Keratinocyte (primary cell): Measurements from ENCODE around the gene CBLL1. TPM values are rescaled to one million over a fixed set of nuclear protein-coding genes. Genes with fewer than 3 reads are reported as not detected.

ENCODE experiments used
- DNase-seq: peaks from one replicate; pipeline ENCODE4 v3.0.0-alpha.2; 2011; ENCODE audit warnings: low read depth, missing footprints, low spot score
- FAIRE-seq: peaks from 2 replicates; lab custom pipeline; 2011; peaks lifted over from hg19 to GRCh38; lab: Jason Lieb, UNC
- H2AFZ ChIP-seq: 2 replicates; pipeline ENCODE4 v1.6.0; 2012; ENCODE audit warnings: low read length, control low read depth, inconsistent platforms; ENCODE audit not compliant: control insufficient read depth
- H3K27ac ChIP-seq: 2 replicates; pipeline ENCODE4 v1.5.1; 2011; ENCODE audit warnings: low read length; ENCODE audit not compliant: control insufficient read depth, insufficient read depth
- H3K27me3 ChIP-seq: 3 replicates; pipeline ENCODE4 v1.6.0; 2011; ENCODE audit warnings: low read length; ENCODE audit not compliant: control insufficient read depth, insufficient read depth; ENCODE audit errors: extremely low read depth
- H3K36me3 ChIP-seq, 2 experiments: 2 replicates in 1 of 2; 3 replicates in 1 of 2; pipeline ENCODE4 v1.5.1; 2011; ENCODE audit warnings: low read length in 2 of 2, mild to moderate bottlenecking in 1 of 2; ENCODE audit not compliant: control insufficient read depth in 2 of 2, insufficient read depth in 2 of 2; ENCODE audit errors: extremely low read depth in 1 of 2
- H3K4me1 ChIP-seq: 3 replicates; pipeline ENCODE4 v1.5.1; 2011; ENCODE audit warnings: low read length; ENCODE audit not compliant: control insufficient read depth, insufficient read depth; ENCODE audit errors: extremely low read depth
- H3K4me2 ChIP-seq: 3 replicates; pipeline ENCODE4 v1.6.0; 2011; ENCODE audit warnings: low read depth, low read length; ENCODE audit not compliant: control insufficient read depth, insufficient read depth; ENCODE audit errors: extremely low read depth
- H3K4me3 ChIP-seq, 3 experiments: fragments of 200-600 bp in 1 of 3; sonication (generic) in 1 of 3; 2 replicates in 2 of 3; 3 replicates in 1 of 3; pipeline ENCODE4 v1.5.1; 2011 to 2016; ENCODE audit warnings: low read length in 3 of 3, mild to moderate bottlenecking in 3 of 3, control low read depth in 2 of 3, inconsistent platforms in 1 of 3, low read depth in 1 of 3, mixed read lengths in 1 of 3, mixed run types in 1 of 3, moderate library complexity in 1 of 3; ENCODE audit not compliant: control insufficient read depth in 2 of 3, insufficient read depth in 2 of 3; ENCODE audit errors: extremely low read depth in 1 of 3
- H3K79me2 ChIP-seq: 2 replicates; pipeline ENCODE4 v1.6.0; 2012; ENCODE audit warnings: low read length; ENCODE audit not compliant: control insufficient read depth, insufficient read depth
- H3K9ac ChIP-seq: 3 replicates; pipeline ENCODE4 v1.6.0; 2011; ENCODE audit warnings: low read length; ENCODE audit not compliant: control insufficient read depth, insufficient read depth; ENCODE audit errors: extremely low read depth
- H3K9me1 ChIP-seq: 3 replicates; pipeline ENCODE4 v1.6.0; 2011; ENCODE audit warnings: low read length; ENCODE audit not compliant: control insufficient read depth, insufficient read depth; ENCODE audit errors: extremely low read depth
- H3K9me3 ChIP-seq: 2 replicates; pipeline ENCODE4 v1.5.1; 2012; ENCODE audit warnings: low read depth, low read length; ENCODE audit not compliant: control insufficient read depth
- H4K20me1 ChIP-seq: 3 replicates; pipeline ENCODE4 v1.6.0; 2011; ENCODE audit warnings: low read length; ENCODE audit not compliant: control insufficient read depth, insufficient read depth; ENCODE audit errors: extremely low read depth
- CTCF ChIP-seq, 3 experiments: IDR thresholded peaks in 1 of 3; conservative IDR thresholded peaks in 1 of 3; optimal IDR thresholded peaks in 1 of 3; 2 replicates in 2 of 3; 3 replicates in 1 of 3; pipeline versions ENCODE3 to v1.5.1; 2011; ENCODE audit warnings: low read length in 3 of 3, mild to moderate bottlenecking in 3 of 3, moderate library complexity in 2 of 3, control low read depth in 1 of 3, inconsistent platforms in 1 of 3; ENCODE audit not compliant: insufficient read depth in 2 of 3; ENCODE audit errors: extremely low read depth in 1 of 3
- EZH2 ChIP-seq: IDR thresholded peaks from one replicate; pipeline ENCODE4 v1.6.1; 2012; ENCODE audit warnings: inconsistent platforms, mild to moderate bottlenecking, low read length, moderate library complexity
- dilution Hi-C: fragments of 300-500 bp; cut with MboI; formaldehyde crosslinking; loops from one replicate; pipeline ENCODE4 v1.7.0; 2020; ENCODE audit warnings: low sequenced_read_pairs; ENCODE audit not compliant: extremely low pct_ligation_motif_present
- polyA plus RNA-seq, 5 experiments: library from polyadenylated mRNA; depleted of rRNA in 3 of 5; stranded (reverse) in 3 of 5; stranded (forward) in 1 of 5; unstranded in 1 of 5; fragments of >200 nt; gene quantifications; 1 replicate in 1 of 5; 2 replicates in 3 of 5; 3 replicates in 1 of 5; pipeline versions ENCODE4 v1.2.1 to v1.2.3, GENCODE V29; 2011 to 2012; ENCODE audit warnings: missing spikeins in 2 of 5, low read depth in 1 of 5, low replicate concordance in 1 of 5

Gene CBLL1
- polyA plus RNA-seq, 1 donor (not counting 4 experiments of a cell fraction or from before 2014, with no cell fraction given) = 15.3 TPM

- FAIRE-seq (no peak), DNase-seq (no peak)
- Histone ChIP-seq H2AFZ (no peak overlapping the region), H3K4me1 (peaks cover 5% of the 10 kb centered on the region), H3K9me1 (no peaks in the 10 kb centered on the region), H3K4me2 (no peak overlapping the region), H3K36me3 (no peaks in the 10 kb centered on the region), H3K27me3 (no peaks in the 10 kb centered on the region), H4K20me1 (no peaks in the 10 kb centered on the region), H3K9me3 (no peaks in the 10 kb centered on the region), H3K79me2 (no peaks in the 10 kb centered on the region), H3K27ac (no peak overlapping the region), H3K4me3 (no peak overlapping the region), H3K9ac (no peak overlapping the region)
- TF ChIP-seq EZH2 = no peak
- no peak for TF ChIP-seq CTCF (optimal IDR thresholded peaks at IDR 0.05 in 1 of 3, IDR thresholded peaks at IDR 0.05 in 1 of 3, conservative IDR thresholded peaks at IDR 0.05 in 1 of 3; ENCODE audit: extremely low read depth in 1 of 3, insufficient read depth in 2 of 3, low read length in 3 of 3)
- dilution Hi-C loops = no loop called here
These were observed 35.0 kb upstream of the CBLL1 start for GRCh38 chr7:107708956-107709355.

GRCh38 chr7:107711301-107711700 lies 32.6 kb upstream of the CBLL1 start:
- Histone ChIP-seq H3K36me3 (no peaks in the 10 kb centered on the region), H4K20me1 (no peaks in the 10 kb centered on the region), H3K9me3 (no peaks in the 10 kb centered on the region), H3K27me3 (no peaks in the 10 kb centered on the region), H3K9ac (no peak overlapping the region), H3K27ac (no peak overlapping the region), H3K79me2 (no peaks in the 10 kb centered on the region), H3K4me1 (peaks cover 5% of the 10 kb centered on the region), H3K9me1 (no peaks in the 10 kb centered on the region), H3K4me3 (no peak overlapping the region), H2AFZ (no peak overlapping the region), H3K4me2 (no peak overlapping the region)
- no peak for TF ChIP-seq EZH2
- dilution Hi-C loops = no loop called here
- no peak for DNase-seq
- no peak for FAIRE-seq

GRCh38 chr7:107712025-107712424 lies 31.9 kb upstream of the CBLL1 start:
- no peak for FAIRE-seq
- Histone ChIP-seq H3K4me2 (no peak overlapping the region), H2AFZ (no peak overlapping the region), H3K27me3 (no peaks in the 10 kb centered on the region), H3K27ac (no peak overlapping the region), H3K9ac (no peak overlapping the region), H3K36me3 (no peaks in the 10 kb centered on the region), H3K4me3 (no peak overlapping the region), H3K79me2 (no peaks in the 10 kb centered on the region), H3K4me1 (peaks cover 5% of the 10 kb centered on the region), H3K9me1 (no peaks in the 10 kb centered on the region), H4K20me1 (no peaks in the 10 kb centered on the region), H3K9me3 (no peaks in the 10 kb centered on the region)
- no peak for TF ChIP-seq EZH2
- no peak for TF ChIP-seq CTCF (optimal IDR thresholded peaks at IDR 0.05 in 1 of 3, IDR thresholded peaks at IDR 0.05 in 1 of 3, conservative IDR thresholded peaks at IDR 0.05 in 1 of 3; ENCODE audit: extremely low read depth in 1 of 3, insufficient read depth in 2 of 3, low read length in 3 of 3)
- DNase-seq = no peak
- dilution Hi-C loops = no loop called here
